ENCODE results near the gene SLC43A2.

Gene SLC43A2

GRCh38 chr17:1560858-1561355 is 67.7 kb downstream of the SLC43A2 start:
- no peak for DNase-seq

DNA sequence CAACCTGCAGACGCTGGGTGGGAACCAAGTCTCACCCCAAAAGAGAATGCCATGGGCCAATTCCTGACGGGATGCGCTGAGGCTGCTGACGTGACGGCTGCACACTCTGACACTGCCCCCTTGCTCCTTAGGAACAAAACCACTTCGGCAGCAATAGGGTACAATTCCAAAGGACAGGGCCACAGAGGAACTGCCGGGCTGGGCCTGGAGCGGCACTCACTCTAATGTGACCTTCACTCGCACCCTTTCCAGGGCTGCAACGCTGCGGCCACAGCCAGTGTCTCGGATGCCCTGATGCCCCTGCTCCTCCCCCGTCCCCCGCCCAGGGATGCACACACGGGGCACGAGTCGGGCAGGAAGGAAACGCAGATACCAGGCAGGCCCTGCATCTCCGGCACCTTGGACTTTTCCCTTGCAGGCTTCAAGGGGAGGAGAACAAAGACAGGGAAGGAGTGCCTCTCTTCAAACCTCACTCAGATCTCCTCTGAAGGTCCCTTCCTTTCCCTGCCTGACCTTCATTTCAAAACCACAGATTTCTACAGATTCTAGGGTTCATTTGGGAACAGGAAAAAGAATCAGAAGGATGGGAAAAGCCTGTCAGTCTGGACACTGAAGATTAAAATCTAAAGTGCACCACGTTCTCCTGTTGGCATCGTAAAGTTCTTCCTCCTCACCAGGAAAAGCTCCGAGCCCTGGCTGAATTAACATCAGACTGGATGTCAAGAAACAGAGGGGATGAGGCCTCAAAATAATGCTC is 68.4 kb downstream of the SLC43A2 start:
- DNase-seq: no peak

GRCh38 chr17:1559047-1560043 is 69.3 kb downstream of the SLC43A2 start:
- DNase-seq: no peak

GRCh38 chr17:1558401-1558800 is 70.2 kb downstream of the SLC43A2 start:
- DNase-seq: no peak

DNA sequence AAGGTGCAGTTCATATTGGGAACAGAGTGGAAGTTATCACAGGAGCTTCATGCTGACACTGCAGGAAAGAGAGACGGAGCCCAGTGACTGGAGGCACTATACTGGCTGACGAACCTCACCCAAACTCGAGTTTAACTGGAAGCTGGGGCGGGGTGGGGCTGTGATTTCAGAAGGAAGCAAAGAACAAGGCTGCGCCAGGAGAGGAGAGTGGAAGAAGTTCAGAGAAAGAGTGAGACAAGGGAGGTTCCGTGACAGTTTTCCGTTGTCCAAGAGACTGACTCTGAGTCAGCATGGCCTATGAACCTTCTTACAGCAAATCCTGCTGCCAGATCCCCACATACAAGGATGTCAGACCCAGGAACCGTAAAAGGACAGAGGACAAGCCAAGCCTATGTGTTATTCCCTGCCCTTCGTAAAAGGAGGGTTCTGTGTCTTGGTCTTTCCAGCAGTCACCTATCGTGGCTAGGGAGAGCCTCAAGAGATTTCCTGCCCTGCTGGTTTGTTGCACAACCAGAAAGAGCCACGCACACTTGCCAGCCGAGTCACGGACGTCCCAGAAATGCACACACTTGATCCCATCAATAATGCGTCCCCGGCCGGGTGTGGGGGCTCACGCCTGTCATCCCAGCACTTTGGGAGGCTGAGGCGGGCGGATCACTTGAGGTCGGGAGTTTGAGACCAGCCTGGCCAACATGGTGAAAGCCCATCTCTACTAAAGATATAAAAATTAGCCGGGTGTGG is 71.1 kb downstream of the SLC43A2 start:
- no peak for DNase-seq

- peak; percentile 56 for DNase-seq
Measured at GRCh38 chr17:1555651-1556471, 72.8 kb downstream of the SLC43A2 start.

GRCh38 chr17:1554751-1555540 is 73.7 kb downstream of the SLC43A2 start:
- no peak for DNase-seq

- no peak for DNase-seq
Measured at GRCh38 chr17:1553354-1554266, 75.0 kb downstream of the SLC43A2 start.

DNA sequence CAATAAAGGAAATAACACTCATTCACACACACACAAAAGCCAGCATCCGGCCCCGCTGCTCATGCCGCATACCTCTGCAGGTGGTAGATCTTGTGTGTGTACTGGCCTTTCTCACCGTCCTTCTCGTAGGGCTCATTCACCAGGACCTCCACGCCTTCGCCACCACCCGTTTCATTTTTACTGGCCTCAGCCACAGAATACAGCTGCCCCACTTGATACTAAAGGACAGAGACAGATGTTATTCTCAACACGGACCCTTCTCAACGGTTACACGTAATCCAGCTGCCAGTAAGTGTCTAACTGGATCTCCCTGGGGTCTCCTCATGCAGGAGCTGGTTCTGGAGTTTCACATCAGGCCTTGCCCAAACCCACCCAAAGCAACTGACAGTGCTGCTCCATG is 75.7 kb downstream of the SLC43A2 start:
- DNase-seq: no peak

- DNase-seq: no peak
Measured at GRCh38 chr17:1551741-1552140, 76.9 kb downstream of the SLC43A2 start.

DNA sequence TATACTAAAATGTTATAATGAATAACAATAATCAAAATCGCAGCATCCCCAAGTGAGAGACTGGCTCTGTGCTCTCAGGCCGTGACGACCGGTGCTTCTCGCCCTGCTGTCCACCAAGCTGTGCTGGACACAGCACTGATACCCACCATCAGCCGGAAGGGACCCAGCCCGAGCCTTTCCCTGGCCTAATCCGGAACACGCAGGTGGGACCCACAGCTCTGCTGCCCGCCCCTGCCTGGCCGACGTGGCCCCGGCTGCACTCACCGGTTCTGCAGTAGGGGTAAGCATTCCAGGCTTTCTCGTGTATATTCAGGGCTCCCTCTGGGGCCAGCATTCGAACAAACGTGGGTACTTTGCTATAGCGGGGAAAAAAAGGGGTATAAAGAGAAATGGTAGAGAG is 80.6 kb downstream of the SLC43A2 start:
- no peak for DNase-seq

- DNase-seq: no peak
Measured at GRCh38 chr17:1546292-1546922, 82.2 kb downstream of the SLC43A2 start.

GRCh38 chr17:1545618-1546017 is 83.0 kb downstream of the SLC43A2 start:
- DNase-seq: no peak

- DNase-seq: no peak
Measured at GRCh38 chr17:1542316-1542715, 86.3 kb downstream of the SLC43A2 start.

DNA sequence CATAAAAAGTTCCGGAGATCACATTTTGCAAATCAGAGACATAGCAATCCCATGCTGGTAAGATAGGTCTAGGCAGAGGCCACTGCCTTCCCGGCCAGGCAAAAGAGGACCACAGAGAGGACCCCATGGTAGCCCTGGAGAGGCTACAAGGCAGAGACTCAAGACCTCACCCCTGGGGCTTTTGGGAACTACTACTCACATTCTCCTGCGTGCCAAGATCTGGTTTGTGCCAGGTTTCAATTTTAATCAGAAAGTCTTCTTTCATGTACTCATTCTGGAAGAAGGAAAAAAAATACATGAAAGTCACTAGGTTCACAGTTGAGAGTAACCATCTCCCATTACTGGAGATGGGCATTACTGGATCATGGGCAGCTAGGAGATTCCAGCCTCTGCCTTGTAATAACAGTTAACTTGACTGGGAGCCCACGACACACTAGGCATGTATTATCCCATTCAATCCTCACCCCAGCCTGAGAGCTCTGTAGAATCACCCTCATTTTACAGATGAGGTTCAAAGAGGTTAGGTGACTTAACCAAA is 87.2 kb downstream of the SLC43A2 start:
- no peak for DNase-seq

DNA sequence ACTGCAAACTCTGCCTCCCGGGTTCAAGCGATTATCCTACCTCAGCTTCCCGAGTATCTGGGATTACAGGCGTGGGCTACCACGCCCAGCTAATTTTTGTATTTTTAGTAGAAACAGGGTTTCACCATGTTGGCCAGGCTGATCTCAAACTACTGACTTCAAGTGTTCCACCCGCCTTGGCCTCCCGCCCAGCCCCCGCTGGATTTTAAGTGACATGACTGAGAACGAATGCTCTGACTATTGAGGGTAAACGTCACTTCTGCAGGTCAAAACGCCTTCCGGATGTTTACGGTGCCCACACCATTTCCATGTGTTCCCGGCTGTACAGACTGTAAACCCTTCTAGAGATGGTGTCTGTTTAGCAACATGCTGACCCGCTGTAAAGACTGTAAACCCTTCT is 88.8 kb downstream of the SLC43A2 start:
- DNase-seq: no peak

DNA sequence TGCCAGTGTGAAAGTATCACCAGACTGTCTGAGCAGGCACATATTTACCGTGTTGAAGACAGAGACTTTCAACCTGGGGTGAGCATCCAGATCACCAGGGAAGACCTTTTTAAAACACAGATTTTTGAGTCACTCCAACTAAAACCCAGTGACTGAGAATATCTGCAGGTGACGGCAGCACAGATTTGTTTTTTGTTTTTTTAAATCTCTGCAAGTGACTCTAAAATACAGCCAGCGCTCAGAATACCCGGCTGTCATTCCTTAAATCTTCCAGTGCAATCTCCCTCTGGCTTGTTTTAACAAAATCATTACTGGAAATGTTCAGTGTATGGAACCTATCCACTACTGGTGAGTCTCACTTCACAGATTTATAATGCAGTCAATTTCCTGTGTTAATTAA is 92.9 kb downstream of the SLC43A2 start:
- no peak for DNase-seq

DNA sequence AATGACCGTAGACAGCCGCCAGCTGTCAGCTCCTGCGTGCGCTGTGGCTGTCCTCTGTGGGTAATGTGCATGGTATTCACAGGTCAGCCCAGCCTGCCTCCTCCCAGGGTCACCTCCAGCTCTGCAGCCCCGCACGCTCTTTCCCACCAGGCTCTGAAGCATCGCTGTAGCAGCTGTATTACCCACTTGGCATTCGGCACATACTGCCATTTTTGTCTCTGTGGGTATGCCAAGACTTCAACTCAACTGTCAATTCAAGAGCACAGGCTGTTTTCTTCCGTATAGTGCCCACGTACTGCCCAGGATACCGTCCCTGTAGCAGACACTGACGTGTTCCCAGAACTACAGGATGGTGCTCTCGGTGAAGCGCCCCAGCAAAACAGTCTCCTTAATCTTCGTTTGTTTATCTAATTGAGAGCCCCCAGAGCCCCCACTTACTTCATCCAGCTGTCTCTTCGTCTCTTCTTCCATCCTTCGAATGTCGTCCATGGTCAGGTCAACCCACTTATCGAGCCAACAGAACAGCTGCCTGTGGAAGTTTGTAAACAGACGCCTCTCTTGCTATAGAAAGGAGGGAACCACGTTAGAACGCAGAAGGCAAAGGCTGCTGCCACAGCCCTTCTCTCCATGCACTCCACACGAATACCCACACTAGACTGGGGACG is 94.8 kb downstream of the SLC43A2 start:
- no peak for DNase-seq

Measured in femur (tissue), 1 donor.